MM.1S (cell line): Measurements from ENCODE around the gene CD300LF.

Experiments used
- DNase-seq: peaks from one replicate; pipeline ENCODE4 v3.0.0-alpha.2; 2015
- H2AFZ ChIP-seq: fragments of 300-600 bp; sonication (generic); 2 replicates; pipeline ENCODE4 v1.6.0; 2016; ENCODE audit warnings: antibody characterized with exemption, low read length
- H3F3A ChIP-seq: fragments of 300-600 bp; sonication (generic); 2 replicates; pipeline ENCODE4 v1.6.1; 2016; ENCODE audit warnings: mild to moderate bottlenecking, antibody characterized with exemption, low read length, moderate library complexity, mixed read lengths; ENCODE audit not compliant: insufficient read depth
- H3K27ac ChIP-seq: fragments of 300-600 bp; sonication (generic); 2 replicates; pipeline ENCODE4 v1.5.1; 2016; ENCODE audit warnings: mild to moderate bottlenecking, low read length
- H3K27me3 ChIP-seq: fragments of 300-600 bp; sonication (generic); replicated peaks from 2 replicates; pipeline ENCODE4 v1.6.0; 2016; ENCODE audit warnings: low read length; ENCODE audit not compliant: insufficient read depth
- H3K36me3 ChIP-seq: fragments of 300-600 bp; sonication (generic); replicated peaks from 2 replicates; pipeline ENCODE4 v1.6.1; 2016; ENCODE audit warnings: mild to moderate bottlenecking, low read length, mixed read lengths; ENCODE audit not compliant: insufficient read depth
- H3K4me1 ChIP-seq: fragments of 300-600 bp; sonication (generic); 2 replicates; pipeline ENCODE4 v1.6.1; 2016; ENCODE audit warnings: low read length, mixed read lengths
- H3K4me2 ChIP-seq: fragments of 300-600 bp; sonication (generic); 2 replicates; pipeline ENCODE4 v1.6.0; 2016; ENCODE audit warnings: low read depth, low read length
- H3K4me3 ChIP-seq: fragments of 300-600 bp; sonication (generic); 2 replicates; pipeline ENCODE4 v1.5.1; 2016; ENCODE audit warnings: low read length, mixed read lengths
- H3K79me2 ChIP-seq: fragments of 300-600 bp; sonication (generic); 2 replicates; pipeline ENCODE4 v1.6.1; 2016; ENCODE audit warnings: mixed run types, low read length, mixed read lengths
- H3K9ac ChIP-seq: fragments of 300-600 bp; sonication (generic); 2 replicates; pipeline ENCODE4 v1.6.1; 2016; ENCODE audit warnings: low read length, mixed read lengths
- H3K9me2 ChIP-seq: fragments of 300-600 bp; sonication (generic); replicated peaks from 2 replicates; pipeline ENCODE4 v1.6.1; 2016; ENCODE audit warnings: mild to moderate bottlenecking, low read length, mixed read lengths; ENCODE audit not compliant: insufficient read depth
- H3K9me3 ChIP-seq: fragments of 300-600 bp; sonication (generic); replicated peaks from 2 replicates; pipeline ENCODE4 v1.6.1; 2016; ENCODE audit warnings: mild to moderate bottlenecking, low read length, mixed read lengths; ENCODE audit not compliant: insufficient read depth
- H4K20me1 ChIP-seq: fragments of 300-600 bp; sonication (generic); 2 replicates; pipeline ENCODE4 v1.6.1; 2016; ENCODE audit warnings: mild to moderate bottlenecking, low read length, moderate library complexity, mixed read lengths; ENCODE audit not compliant: insufficient read depth
- CTCF ChIP-seq: fragments of 300-600 bp; sonication (generic); IDR thresholded peaks from 2 replicates; pipeline ENCODE4 v1.5.1; 2016; ENCODE audit warnings: antibody characterized with exemption, low read length, mixed read lengths
- EZH2 ChIP-seq: fragments of 300-600 bp; sonication (generic); optimal IDR thresholded peaks from 2 replicates; pipeline ENCODE3; 2017; ENCODE audit warnings: low read depth, mild to moderate bottlenecking, antibody characterized with exemption, low read length, mixed read lengths
- EZH2phosphoT487 ChIP-seq: fragments of 300-600 bp; sonication (generic); IDR thresholded peaks from 2 replicates; pipeline ENCODE4 v1.6.1; 2018; ENCODE audit warnings: antibody characterized with exemption, low read length

The CD300LF gene

GRCh38 chr17:74695629-74696028 lies 17.1 kb downstream of the CD300LF start:
- H3K27me3 ChIP-seq: no peaks in the 10 kb centered on the region
- H2AFZ ChIP-seq: no peak overlapping the region
- no peak overlapping the region for H3K27ac ChIP-seq
- H3K4me3 ChIP-seq: no peak overlapping the region
- H3K9me3 ChIP-seq: no peaks in the 10 kb centered on the region
- TF ChIP-seq EZH2 (no peak), EZH2phosphoT487 (no peak), CTCF (no peak)
- H3K4me2 ChIP-seq: no peak overlapping the region
- no peaks in the 10 kb centered on the region for H3K79me2 ChIP-seq
- H3F3A ChIP-seq: no peaks in the 10 kb centered on the region
- no peaks in the 10 kb centered on the region for H3K36me3 ChIP-seq
- no peaks in the 10 kb centered on the region for H3K4me1 ChIP-seq
- no peak overlapping the region for H3K9ac ChIP-seq
- no peak for DNase-seq
- H3K9me2 ChIP-seq: no peaks in the 10 kb centered on the region
- H4K20me1 ChIP-seq: no peaks in the 10 kb centered on the region

GRCh38 chr17:74694081-74694480 lies 18.6 kb downstream of the CD300LF start:
- H3K27me3 ChIP-seq: no peaks in the 10 kb centered on the region
- H3K9ac ChIP-seq: no peak overlapping the region
- no peaks in the 10 kb centered on the region for H3K36me3 ChIP-seq
- peaks cover 8% of the 10 kb centered on the region for H3K4me1 ChIP-seq
- H3K9me2 ChIP-seq: no peaks in the 10 kb centered on the region
- no peak for DNase-seq
- H3K27ac ChIP-seq: no peak overlapping the region
- H3K9me3 ChIP-seq: no peaks in the 10 kb centered on the region
- peaks cover 5% of the 10 kb centered on the region for H3F3A ChIP-seq
- H3K79me2 ChIP-seq: no peaks in the 10 kb centered on the region
- no peak for TF ChIP-seq EZH2phosphoT487
- TF ChIP-seq CTCF: no peak
- TF ChIP-seq EZH2: no peak
- no peak overlapping the region for H2AFZ ChIP-seq
- no peak overlapping the region for H3K4me3 ChIP-seq
- H4K20me1 ChIP-seq: no peaks in the 10 kb centered on the region
- H3K4me2 ChIP-seq: no peak overlapping the region

- Histone ChIP-seq H3K4me3 (no peak overlapping the region), H2AFZ (no peak overlapping the region), H3K79me2 (no peaks in the 10 kb centered on the region), H3K36me3 (no peaks in the 10 kb centered on the region), H3K9me2 (no peaks in the 10 kb centered on the region), H3K27me3 (no peaks in the 10 kb centered on the region), H3K9me3 (no peaks in the 10 kb centered on the region), H3K27ac (no peak overlapping the region), H3K9ac (no peak overlapping the region), H3K4me1 (peaks cover 20% of the 10 kb centered on the region), H4K20me1 (no peaks in the 10 kb centered on the region), H3K4me2 (no peak overlapping the region), H3F3A (peaks cover 14% of the 10 kb centered on the region)
- DNase-seq: no peak
- TF ChIP-seq EZH2 (no peak), EZH2phosphoT487 (no peak), CTCF (no peak)
Observed at GRCh38 chr17:74691151-74691550, 21.6 kb downstream of the CD300LF start.
